Mucosa of descending colon (tissue), 3 donors: ENCODE data around the gene LIFR. TPM values are rescaled to one million over a fixed set of nuclear protein-coding genes. Genes with fewer than 3 reads are reported as not detected.

Source experiments
- ATAC-seq: fragments of 200-7000 bp; cut with Tn5 transposase; one replicate; pipeline ENCODE4 v1.9.1; 2020; ENCODE audit warnings: mild to moderate bottlenecking, moderate library complexity
- DNase-seq, 3 donors: peaks; one replicate each; pipeline ENCODE4 v3.0.0-alpha.2; 2020
- H3K36me3 ChIP-seq: fragments of 200-600 bp; one replicate; pipeline ENCODE4 v1.8.0; 2021; ENCODE audit warnings: low read depth, mild to moderate bottlenecking
- H3K4me1 ChIP-seq: fragments of 200-600 bp; one replicate; pipeline ENCODE4 v1.8.0; 2021; ENCODE audit warnings: low read depth, mild to moderate bottlenecking
- H3K4me3 ChIP-seq: fragments of 200-600 bp; one replicate; pipeline ENCODE4 v1.8.0; 2021; ENCODE audit warnings: mild to moderate bottlenecking
- H3K9me3 ChIP-seq: fragments of 200-600 bp; one replicate; pipeline ENCODE4 v1.8.0; 2021; ENCODE audit warnings: mild to moderate bottlenecking
- intact Hi-C, 2 donors: fragments of 100-400 bp; cut with DNase I in 1 of 2; cut with micrococcal nuclease in 1 of 2; formaldehyde crosslinking; loops; one replicate each; pipeline versions ENCODE4 v1.11.0 to v1.11.1; 2022; cut with DNase I, micrococcal nuclease
- total RNA-seq, 3 donors: library from RNA; stranded (reverse); fragmentation: NEBNext Ultra II Directional in 2 of 3; extraction: Animal tissue kit (Norgen Biotek cat#: 25700) in 2 of 3; gene quantifications; one replicate each; pipeline versions ENCODE4 v1.2.1 to v1.2.4, GENCODE V29; 2021 to 2023
- TF ChIP-seq, protein P1 (sequence below): fragments of 200-600 bp; IDR thresholded peaks from one replicate; pipeline ENCODE4 v1.8.0; 2022; ENCODE audit warnings: antibody characterized with exemption, mild to moderate bottlenecking
- donor health status: DM: no; HTN: no; CAD: no; lungs with moderate emphysema.
- donor health status: DM: no; HTN: no; CAD: no.
- donor health status: DM: no; HTN: yes; CAD: no.

LIFR gene
- total RNA-seq, 3 donors from 2014 or later = 9.5 to 28.9 (median 13.1) TPM

DNA sequence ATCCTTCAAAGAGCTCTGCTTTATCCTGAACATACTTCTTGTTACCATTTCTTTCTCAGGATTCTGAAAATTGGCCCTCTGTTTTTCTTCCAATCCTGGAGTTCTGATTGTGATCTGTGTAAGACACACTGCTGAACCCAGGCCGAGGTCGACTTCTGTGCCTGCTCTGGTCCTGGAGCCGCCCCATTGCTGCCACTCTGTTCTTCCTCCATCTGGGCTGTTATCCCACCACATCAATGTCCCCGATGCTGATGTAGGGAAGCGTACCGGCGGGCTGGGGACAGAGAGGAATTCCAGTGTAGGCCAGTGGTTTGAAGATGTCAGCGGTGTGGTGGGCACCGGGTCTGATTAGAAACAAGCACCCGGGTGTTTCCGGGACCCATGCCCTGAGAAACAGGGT lies 102.5 kb downstream of the LIFR start:
- DNase-seq (no peak), ATAC-seq (no peak)
- Histone ChIP-seq H3K36me3 (no peaks in the 10 kb centered on the region), H3K4me1 (no peaks in the 10 kb centered on the region), H3K9me3 (no peaks in the 10 kb centered on the region), H3K4me3 (no peak overlapping the region)
- TF ChIP-seq, protein P1, sequence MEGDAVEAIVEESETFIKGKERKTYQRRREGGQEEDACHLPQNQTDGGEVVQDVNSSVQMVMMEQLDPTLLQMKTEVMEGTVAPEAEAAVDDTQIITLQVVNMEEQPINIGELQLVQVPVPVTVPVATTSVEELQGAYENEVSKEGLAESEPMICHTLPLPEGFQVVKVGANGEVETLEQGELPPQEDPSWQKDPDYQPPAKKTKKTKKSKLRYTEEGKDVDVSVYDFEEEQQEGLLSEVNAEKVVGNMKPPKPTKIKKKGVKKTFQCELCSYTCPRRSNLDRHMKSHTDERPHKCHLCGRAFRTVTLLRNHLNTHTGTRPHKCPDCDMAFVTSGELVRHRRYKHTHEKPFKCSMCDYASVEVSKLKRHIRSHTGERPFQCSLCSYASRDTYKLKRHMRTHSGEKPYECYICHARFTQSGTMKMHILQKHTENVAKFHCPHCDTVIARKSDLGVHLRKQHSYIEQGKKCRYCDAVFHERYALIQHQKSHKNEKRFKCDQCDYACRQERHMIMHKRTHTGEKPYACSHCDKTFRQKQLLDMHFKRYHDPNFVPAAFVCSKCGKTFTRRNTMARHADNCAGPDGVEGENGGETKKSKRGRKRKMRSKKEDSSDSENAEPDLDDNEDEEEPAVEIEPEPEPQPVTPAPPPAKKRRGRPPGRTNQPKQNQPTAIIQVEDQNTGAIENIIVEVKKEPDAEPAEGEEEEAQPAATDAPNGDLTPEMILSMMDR = no peak
- intact Hi-C loops = no loop called here

DNA sequence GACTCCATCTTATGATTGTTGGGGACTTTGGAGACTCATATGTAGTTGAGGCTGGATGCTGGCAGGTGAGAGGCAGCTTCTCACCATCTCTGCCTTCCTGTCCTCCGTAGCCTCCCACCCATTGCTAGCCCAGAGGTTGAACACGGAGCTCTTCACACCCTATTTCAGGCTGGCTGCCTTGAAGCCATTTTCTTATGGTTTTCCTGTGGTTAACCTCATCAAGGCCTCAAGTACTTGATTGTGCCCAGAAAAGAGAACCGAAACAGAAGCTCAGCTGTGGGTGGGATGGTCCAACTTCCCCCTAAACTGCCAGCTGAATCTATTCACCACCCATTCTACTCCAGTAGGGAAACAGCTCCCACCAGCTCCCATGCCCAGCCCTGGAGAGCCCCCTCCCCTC lies 102.9 kb downstream of the LIFR start:
- no peaks in the 10 kb centered on the region for H3K9me3 ChIP-seq
- TF ChIP-seq, protein P1 = no peak
- no peak overlapping the region for H3K4me3 ChIP-seq
- DNase-seq (no peak), ATAC-seq (peak; percentile 58)
- intact Hi-C loops = no loop called here
- no peaks in the 10 kb centered on the region for H3K36me3 ChIP-seq
- H3K4me1 ChIP-seq = no peaks in the 10 kb centered on the region

DNA sequence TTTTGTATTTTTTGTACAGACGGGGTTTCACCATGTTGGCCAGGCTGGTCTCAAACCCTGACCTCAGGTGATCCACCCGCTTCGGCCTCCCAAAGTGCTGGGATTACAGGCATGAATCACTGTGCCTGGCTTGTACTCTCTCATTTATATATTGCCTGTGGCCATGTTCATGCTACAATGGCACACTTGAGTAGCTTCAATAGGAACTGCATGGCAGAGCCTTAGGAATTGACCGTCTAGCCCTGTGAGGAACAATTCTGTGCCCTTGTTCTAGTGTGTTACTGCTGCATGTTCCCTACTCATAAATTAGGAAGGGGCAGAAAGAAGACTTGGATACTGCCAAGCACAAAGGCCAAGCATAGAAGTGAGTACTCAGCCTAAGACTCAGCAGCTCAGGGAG lies 104.2 kb downstream of the LIFR start:
- no peaks in the 10 kb centered on the region for H3K9me3 ChIP-seq
- no peaks in the 10 kb centered on the region for H3K4me1 ChIP-seq
- intact Hi-C loops = no loop called here
- no peak for DNase-seq
- H3K36me3 ChIP-seq = no peaks in the 10 kb centered on the region
- TF ChIP-seq, protein P1 = no peak
- no peak for ATAC-seq
- no peak overlapping the region for H3K4me3 ChIP-seq

DNA sequence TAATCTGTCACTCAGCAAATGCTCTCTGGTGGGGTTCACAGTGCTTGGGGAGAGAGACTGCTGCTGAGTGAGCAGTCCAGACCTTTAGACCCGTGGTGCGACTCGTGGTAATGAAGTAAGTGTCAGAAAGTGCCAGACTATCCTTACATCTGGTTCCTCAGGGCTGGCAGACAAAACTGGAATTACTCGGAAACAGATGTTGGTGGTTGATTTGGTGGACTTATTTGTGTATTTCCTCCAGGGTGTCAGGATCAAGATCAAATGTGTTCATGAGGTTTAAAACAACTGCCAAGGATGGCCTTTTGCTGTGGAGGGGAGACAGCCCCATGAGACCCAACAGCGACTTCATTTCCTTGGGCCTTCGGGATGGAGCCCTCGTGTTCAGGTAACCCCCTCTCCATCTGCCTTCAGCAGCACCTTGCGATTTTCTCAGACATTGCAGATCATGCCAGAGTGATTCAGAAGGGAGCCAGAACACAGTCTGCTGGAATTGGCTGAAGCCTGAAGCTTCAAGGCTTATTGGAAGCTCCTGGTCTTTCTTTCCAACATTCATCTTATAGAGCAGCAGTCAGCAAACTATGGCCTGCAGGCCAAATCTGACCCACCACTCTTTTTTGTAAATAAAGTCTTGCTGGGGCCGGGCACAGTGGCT lies 105.2 kb downstream of the LIFR start:
- Histone ChIP-seq H3K9me3 (no peaks in the 10 kb centered on the region), H3K4me1 (no peaks in the 10 kb centered on the region), H3K4me3 (no peak overlapping the region), H3K36me3 (no peaks in the 10 kb centered on the region)
- TF ChIP-seq, protein P1 = no peak
- intact Hi-C loops = no loop called here
- ATAC-seq (no peak), DNase-seq (no peak)

DNA sequence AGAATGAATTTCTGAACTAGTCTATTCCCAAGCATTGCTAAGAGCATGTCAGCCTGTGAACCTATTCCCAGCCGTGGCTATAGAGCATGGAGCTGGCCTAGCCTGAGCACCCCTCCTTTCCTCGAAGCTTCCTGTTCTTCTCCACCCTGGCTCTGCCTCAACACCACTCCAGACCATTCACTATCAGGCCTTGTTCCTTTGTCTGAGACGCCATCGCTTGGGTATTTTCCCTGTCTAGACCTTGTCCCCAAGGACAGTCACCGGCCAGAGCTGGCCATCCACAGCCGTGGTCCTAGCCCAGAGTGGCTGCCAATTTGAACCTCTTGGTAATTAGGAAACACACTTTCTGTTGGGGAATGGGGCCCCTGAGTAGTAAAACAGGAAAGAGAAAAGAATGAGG lies 105.8 kb downstream of the LIFR start:
- no peak for ATAC-seq
- Histone ChIP-seq H3K36me3 (no peaks in the 10 kb centered on the region), H3K9me3 (no peaks in the 10 kb centered on the region), H3K4me1 (no peaks in the 10 kb centered on the region), H3K4me3 (no peak overlapping the region)
- intact Hi-C loops = no loop called here
- DNase-seq = no peak
- TF ChIP-seq, protein P1 = no peak
